Glutamatergic neuron (in vitro differentiated cells): ENCODE measurements around the gene KCNJ4. TPM values are rescaled to one million over a fixed set of nuclear protein-coding genes. Genes with fewer than 3 reads are reported as not detected.

ENCODE experiments used
- DNase-seq: peaks from one replicate; pipeline ENCODE4 v3.0.0; 2022
- H3K27ac Mint-ChIP-seq: one replicate; pipeline ENCODE4 v1.8.0; 2020; ENCODE audit warnings: mild to moderate bottlenecking, mixed read lengths, inconsistent platforms; ENCODE audit not compliant: unreplicated experiment
- H3K27me3 Mint-ChIP-seq: one replicate; pipeline ENCODE4 v1.8.0; 2020; ENCODE audit warnings: mild to moderate bottlenecking, moderate library complexity, mixed read lengths, inconsistent platforms; ENCODE audit not compliant: unreplicated experiment
- H3K36me3 Mint-ChIP-seq: one replicate; pipeline ENCODE4 v1.8.0; 2020; ENCODE audit warnings: mild to moderate bottlenecking, mixed read lengths, inconsistent platforms; ENCODE audit not compliant: unreplicated experiment
- H3K4me1 Mint-ChIP-seq: one replicate; pipeline ENCODE4 v1.8.0; 2020; ENCODE audit warnings: mild to moderate bottlenecking, low read depth, mixed read lengths, inconsistent platforms; ENCODE audit not compliant: unreplicated experiment
- H3K4me3 Mint-ChIP-seq: one replicate; pipeline ENCODE4 v1.8.0; 2020; ENCODE audit warnings: mild to moderate bottlenecking, mixed read lengths, inconsistent platforms; ENCODE audit not compliant: unreplicated experiment
- H3K9me3 Mint-ChIP-seq: one replicate; pipeline ENCODE4 v1.8.0; 2020; ENCODE audit warnings: mild to moderate bottlenecking, moderate library complexity, mixed read lengths, inconsistent platforms; ENCODE audit not compliant: unreplicated experiment
- CTCF ChIP-seq: fragments of 200-600 bp; sonication (generic); IDR thresholded peaks from one replicate; pipeline ENCODE4 v1.5.0; 2021; ENCODE audit not compliant: partially characterized antibody, unreplicated experiment
- total RNA-seq: library from RNA; stranded (reverse); fragmentation: NEBNext Ultra II Directional; extraction: Animal tissue kit (Norgen Biotek cat#: 25700); gene quantifications from one replicate; pipeline ENCODE4 v1.2.1, GENCODE V29; 2021; ENCODE audit not compliant: unreplicated experiment

KCNJ4 gene
- total RNA-seq, 1 donor from 2014 or later = 0.86 TPM

GRCh38 chr22:38418589-38418988 lies 36.4 kb downstream of the KCNJ4 start:
- peak; percentile 6 for DNase-seq
- no peak overlapping the region for H3K27ac Mint-ChIP-seq
- peaks cover 3% of the 10 kb centered on the region for H3K27me3 Mint-ChIP-seq
- peaks cover 3% of the 10 kb centered on the region for H3K4me1 Mint-ChIP-seq
- H3K4me3 Mint-ChIP-seq = no peak overlapping the region
- H3K36me3 Mint-ChIP-seq = no peaks in the 10 kb centered on the region
- TF ChIP-seq CTCF = no peak
- H3K9me3 Mint-ChIP-seq = peaks cover 5% of the 10 kb centered on the region

- Mint-ChIP-seq H3K4me3 (no peak overlapping the region), H3K36me3 (no peaks in the 10 kb centered on the region), H3K27ac (no peak overlapping the region), H3K27me3 (peaks cover 3% of the 10 kb centered on the region), H3K9me3 (peaks cover 5% of the 10 kb centered on the region), H3K4me1 (peaks cover 3% of the 10 kb centered on the region)
- TF ChIP-seq CTCF = no peak
- DNase-seq = peak; percentile 8
Measured at GRCh38 chr22:38417252-38418060, 37.5 kb downstream of the KCNJ4 start.

GRCh38 chr22:38416621-38417251 lies 38.3 kb downstream of the KCNJ4 start:
- Mint-ChIP-seq H3K9me3 (peaks cover 5% of the 10 kb centered on the region), H3K27me3 (peaks cover 3% of the 10 kb centered on the region), H3K4me3 (no peak overlapping the region), H3K27ac (no peak overlapping the region), H3K4me1 (peaks cover 3% of the 10 kb centered on the region), H3K36me3 (no peaks in the 10 kb centered on the region)
- DNase-seq = no peak
- TF ChIP-seq CTCF = no peak

- Mint-ChIP-seq H3K36me3 (peaks cover 4% of the 10 kb centered on the region), H3K4me3 (no peak overlapping the region), H3K27ac (peak overlapping the region; percentile 74), H3K27me3 (peaks cover 3% of the 10 kb centered on the region), H3K9me3 (peaks cover 9% of the 10 kb centered on the region), H3K4me1 (peaks cover 3% of the 10 kb centered on the region)
- no peak for TF ChIP-seq CTCF
- DNase-seq = no peak
Measured at GRCh38 chr22:38415561-38416321, 39.3 kb downstream of the KCNJ4 start.
